ENCODE results near the gene PRRC2B.

DNA sequence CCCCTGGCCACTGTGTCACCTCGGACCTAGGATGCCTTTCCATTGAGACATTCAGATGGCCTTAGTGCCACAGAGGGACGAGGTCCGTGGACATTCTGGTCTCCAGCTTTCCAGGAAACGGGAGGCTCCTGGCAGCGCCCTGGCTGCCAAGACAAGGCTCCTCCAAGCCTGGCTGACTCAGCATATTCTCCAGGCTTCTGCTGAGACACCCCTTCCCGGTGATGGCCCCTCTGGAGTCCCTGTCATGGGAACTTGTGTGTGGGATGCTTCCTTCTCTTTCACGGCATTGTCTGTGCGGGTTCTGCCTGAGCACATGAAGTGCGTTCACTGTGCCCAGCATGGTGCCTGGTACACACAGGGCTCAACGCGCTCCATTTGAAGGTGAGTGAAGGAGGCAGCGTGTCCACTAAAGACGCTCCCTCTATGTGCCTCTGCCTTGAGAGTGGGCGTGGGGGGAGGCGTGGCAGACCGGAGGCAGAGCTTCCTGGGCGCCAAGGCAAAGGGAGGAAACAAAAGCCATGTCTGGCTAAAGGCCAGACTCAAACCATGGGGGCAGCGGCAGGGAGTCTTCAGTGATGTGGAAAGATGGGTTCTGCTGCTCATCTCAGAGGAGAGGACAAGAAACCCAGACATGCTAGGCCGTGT is 46.4 kb upstream of the PRRC2B start:
- TF ChIP-seq POLR2AphosphoS5 (IDR thresholded peaks at IDR 0.05; ENCODE audit: low read depth, low read length) (no peak), ZNF713 (CRISPR knock-in tag; IDR thresholded peaks at IDR 0.05) (no peak), MXI1 (IDR thresholded peaks at IDR 0.05; ENCODE audit: borderline replicate concordance, low read depth, low read length) (no peak), ZFP36 (IDR thresholded peaks at IDR 0.05; ENCODE audit: borderline replicate concordance, low read depth, low read length, partially characterized antibody) (no peak), ZNF562 (CRISPR knock-in tag; IDR thresholded peaks at IDR 0.05; ENCODE audit: borderline replicate concordance) (no peak), FOXA3 (CRISPR knock-in tag; IDR thresholded peaks at IDR 0.05) (no peak), ZNF101 (CRISPR knock-in tag; IDR thresholded peaks at IDR 0.05; ENCODE audit: borderline replicate concordance, low read depth) (no peak)
- TF ChIP-seq, protein P1, sequence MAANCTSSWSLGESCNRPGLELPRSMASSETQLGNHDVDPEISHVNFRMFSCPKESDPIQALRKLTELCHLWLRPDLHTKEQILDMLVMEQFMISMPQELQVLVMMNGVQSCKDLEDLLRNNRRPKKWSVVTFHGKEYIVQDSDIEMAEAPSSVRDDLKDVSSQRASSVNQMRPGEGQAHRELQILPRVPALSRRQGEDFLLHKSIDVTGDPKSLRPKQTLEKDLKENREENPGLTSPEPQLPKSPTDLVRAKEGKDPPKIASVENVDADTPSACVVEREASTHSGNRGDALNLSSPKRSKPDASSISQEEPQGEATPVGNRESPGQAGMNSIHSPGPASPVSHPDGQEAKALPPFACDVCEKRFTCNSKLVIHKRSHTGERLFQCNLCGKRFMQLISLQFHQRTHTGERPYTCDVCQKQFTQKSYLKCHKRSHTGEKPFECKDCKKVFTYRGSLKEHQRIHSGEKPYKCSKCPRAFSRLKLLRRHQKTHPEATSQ (CRISPR knock-in tag; IDR thresholded peaks at IDR 0.05; ENCODE audit: borderline replicate concordance) = no peak
- TF ChIP-seq, protein P2, sequence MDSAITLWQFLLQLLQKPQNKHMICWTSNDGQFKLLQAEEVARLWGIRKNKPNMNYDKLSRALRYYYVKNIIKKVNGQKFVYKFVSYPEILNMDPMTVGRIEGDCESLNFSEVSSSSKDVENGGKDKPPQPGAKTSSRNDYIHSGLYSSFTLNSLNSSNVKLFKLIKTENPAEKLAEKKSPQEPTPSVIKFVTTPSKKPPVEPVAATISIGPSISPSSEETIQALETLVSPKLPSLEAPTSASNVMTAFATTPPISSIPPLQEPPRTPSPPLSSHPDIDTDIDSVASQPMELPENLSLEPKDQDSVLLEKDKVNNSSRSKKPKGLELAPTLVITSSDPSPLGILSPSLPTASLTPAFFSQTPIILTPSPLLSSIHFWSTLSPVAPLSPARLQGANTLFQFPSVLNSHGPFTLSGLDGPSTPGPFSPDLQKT (CRISPR knock-in tag; IDR thresholded peaks at IDR 0.05; ENCODE audit: borderline replicate concordance) = no peak
- TF ChIP-seq, protein P3, sequence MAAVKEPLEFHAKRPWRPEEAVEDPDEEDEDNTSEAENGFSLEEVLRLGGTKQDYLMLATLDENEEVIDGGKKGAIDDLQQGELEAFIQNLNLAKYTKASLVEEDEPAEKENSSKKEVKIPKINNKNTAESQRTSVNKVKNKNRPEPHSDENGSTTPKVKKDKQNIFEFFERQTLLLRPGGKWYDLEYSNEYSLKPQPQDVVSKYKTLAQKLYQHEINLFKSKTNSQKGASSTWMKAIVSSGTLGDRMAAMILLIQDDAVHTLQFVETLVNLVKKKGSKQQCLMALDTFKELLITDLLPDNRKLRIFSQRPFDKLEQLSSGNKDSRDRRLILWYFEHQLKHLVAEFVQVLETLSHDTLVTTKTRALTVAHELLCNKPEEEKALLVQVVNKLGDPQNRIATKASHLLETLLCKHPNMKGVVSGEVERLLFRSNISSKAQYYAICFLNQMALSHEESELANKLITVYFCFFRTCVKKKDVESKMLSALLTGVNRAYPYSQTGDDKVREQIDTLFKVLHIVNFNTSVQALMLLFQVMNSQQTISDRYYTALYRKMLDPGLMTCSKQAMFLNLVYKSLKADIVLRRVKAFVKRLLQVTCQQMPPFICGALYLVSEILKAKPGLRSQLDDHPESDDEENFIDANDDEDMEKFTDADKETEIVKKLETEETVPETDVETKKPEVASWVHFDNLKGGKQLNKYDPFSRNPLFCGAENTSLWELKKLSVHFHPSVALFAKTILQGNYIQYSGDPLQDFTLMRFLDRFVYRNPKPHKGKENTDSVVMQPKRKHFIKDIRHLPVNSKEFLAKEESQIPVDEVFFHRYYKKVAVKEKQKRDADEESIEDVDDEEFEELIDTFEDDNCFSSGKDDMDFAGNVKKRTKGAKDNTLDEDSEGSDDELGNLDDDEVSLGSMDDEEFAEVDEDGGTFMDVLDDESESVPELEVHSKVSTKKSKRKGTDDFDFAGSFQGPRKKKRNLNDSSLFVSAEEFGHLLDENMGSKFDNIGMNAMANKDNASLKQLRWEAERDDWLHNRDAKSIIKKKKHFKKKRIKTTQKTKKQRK (IDR thresholded peaks at IDR 0.05; ENCODE audit: low read length) = no peak
- TF ChIP-seq, protein P4, sequence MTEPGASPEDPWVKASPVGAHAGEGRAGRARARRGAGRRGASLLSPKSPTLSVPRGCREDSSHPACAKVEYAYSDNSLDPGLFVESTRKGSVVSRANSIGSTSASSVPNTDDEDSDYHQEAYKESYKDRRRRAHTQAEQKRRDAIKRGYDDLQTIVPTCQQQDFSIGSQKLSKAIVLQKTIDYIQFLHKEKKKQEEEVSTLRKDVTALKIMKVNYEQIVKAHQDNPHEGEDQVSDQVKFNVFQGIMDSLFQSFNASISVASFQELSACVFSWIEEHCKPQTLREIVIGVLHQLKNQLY (CRISPR knock-in tag; IDR thresholded peaks at IDR 0.05) = no peak
